Prostate gland (tissue), 2 donors: Measurements from ENCODE around the gene TMEM243.

ENCODE experiments used
- POLR2A ChIP-seq: fragments of 450-650 bp; IDR thresholded peaks from one replicate; pipeline ENCODE4 v1.6.1; 2016; ENCODE audit warnings: antibody characterized with exemption, mild to moderate bottlenecking
- POLR2AphosphoS5 ChIP-seq: sonication (generic); formaldehyde crosslinking; IDR thresholded peaks from one replicate; pipeline ENCODE4 v1.6.1; 2017; ENCODE audit warnings: antibody characterized with exemption
- TF ChIP-seq, protein P1 (sequence below), 4 experiments: fragments of 200-600 bp in 2 of 4; fragments of 450-650 bp in 2 of 4; sonication (generic) in 2 of 4; IDR thresholded peaks; 1 replicate in 3 of 4; 2 replicates in 1 of 4; pipeline ENCODE4 v1.5.1; 2016 to 2019; ENCODE audit warnings: antibody characterized with exemption in 4 of 4, mild to moderate bottlenecking in 2 of 4, moderate library complexity in 2 of 4

GRCh38 chr7:87263537-87263936, 44.0 kb upstream of the TMEM243 start:
- TF ChIP-seq, protein P1, sequence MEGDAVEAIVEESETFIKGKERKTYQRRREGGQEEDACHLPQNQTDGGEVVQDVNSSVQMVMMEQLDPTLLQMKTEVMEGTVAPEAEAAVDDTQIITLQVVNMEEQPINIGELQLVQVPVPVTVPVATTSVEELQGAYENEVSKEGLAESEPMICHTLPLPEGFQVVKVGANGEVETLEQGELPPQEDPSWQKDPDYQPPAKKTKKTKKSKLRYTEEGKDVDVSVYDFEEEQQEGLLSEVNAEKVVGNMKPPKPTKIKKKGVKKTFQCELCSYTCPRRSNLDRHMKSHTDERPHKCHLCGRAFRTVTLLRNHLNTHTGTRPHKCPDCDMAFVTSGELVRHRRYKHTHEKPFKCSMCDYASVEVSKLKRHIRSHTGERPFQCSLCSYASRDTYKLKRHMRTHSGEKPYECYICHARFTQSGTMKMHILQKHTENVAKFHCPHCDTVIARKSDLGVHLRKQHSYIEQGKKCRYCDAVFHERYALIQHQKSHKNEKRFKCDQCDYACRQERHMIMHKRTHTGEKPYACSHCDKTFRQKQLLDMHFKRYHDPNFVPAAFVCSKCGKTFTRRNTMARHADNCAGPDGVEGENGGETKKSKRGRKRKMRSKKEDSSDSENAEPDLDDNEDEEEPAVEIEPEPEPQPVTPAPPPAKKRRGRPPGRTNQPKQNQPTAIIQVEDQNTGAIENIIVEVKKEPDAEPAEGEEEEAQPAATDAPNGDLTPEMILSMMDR (IDR thresholded peaks at IDR 0.05), result no peak
- no peak for TF ChIP-seq POLR2A
- TF ChIP-seq POLR2AphosphoS5, result no peak
